ENCODE data around the gene ADGRD2. TPM values are rescaled to one million over a fixed set of nuclear protein-coding genes. Genes with fewer than 3 reads are reported as not detected.
A peak's percentile ranks its signal among the peaks of the same experiment; 100 is the strongest.

The ADGRD2 gene
- polyA plus RNA-seq, 2 donors, result 0.02 TPM; not detected in 1

DNA sequence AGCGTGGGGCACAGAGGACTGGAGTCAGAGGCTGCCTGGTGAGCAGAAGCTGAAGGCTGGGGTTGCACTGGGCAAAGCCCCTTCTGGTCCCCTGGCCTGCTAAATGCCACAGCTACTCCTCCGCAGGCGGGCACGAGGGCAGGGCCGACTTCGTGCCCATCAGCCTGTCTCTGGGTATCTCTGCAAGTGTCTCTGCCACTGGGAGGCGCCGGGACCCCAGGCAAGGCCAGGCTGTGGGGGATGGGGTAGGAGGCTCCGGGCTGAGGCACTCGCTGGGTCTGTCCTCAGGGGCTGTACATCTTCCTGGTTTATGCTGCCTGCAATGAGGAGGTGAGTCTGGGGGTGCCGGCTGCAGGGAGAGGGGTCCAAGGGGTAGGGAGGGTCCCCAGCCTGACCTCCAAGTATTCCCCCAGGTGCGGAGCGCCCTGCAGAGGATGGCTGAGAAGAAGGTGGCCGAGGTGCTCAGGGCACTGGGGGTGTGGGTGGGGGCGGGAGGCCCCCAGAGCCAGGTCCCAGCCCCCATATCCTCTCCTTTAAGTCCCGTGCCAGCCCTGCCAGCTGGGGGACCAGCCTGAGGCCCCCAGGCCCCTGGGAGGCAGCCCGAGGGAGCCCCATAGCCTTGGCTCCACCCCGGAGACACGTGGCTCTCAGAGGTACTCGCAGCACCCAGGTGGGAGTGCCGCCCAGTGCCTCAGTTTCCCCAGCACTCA is 25.1 kb downstream of the ADGRD2 start:
- Histone ChIP-seq H3K27ac (ENCODE audit: low read depth in 2 of 2, low read length in 1 of 2) (no peak overlapping the region), H3K27me3 (ENCODE audit: control insufficient read depth in 1 of 2, insufficient read depth in 2 of 2, low read length in 2 of 2) (peaks cover 0 to 9% of the 10 kb centered on the region in 2 donors), H3K4me3 (ENCODE audit: low read depth in 1 of 2, low read length in 2 of 2) (no peak overlapping the region), H3K4me1 (ENCODE audit: control insufficient read depth in 2 of 2, insufficient read depth in 2 of 2, low read length in 1 of 2) (no peaks in the 10 kb centered on the region), H3K36me3 (ENCODE audit: control insufficient read depth in 2 of 2, insufficient read depth in 2 of 2, low read length in 1 of 2) (no peaks in the 10 kb centered on the region), H3K9me3 (ENCODE audit: control insufficient read depth in 2 of 2, insufficient read depth in 1 of 2, low read depth in 1 of 2, low read length in 1 of 2) (no peaks in the 10 kb centered on the region)
- WGBS, 2 donors, result 73 to 78% methylated on average over 20 to 21 of the region's 21 CpGs

DNA sequence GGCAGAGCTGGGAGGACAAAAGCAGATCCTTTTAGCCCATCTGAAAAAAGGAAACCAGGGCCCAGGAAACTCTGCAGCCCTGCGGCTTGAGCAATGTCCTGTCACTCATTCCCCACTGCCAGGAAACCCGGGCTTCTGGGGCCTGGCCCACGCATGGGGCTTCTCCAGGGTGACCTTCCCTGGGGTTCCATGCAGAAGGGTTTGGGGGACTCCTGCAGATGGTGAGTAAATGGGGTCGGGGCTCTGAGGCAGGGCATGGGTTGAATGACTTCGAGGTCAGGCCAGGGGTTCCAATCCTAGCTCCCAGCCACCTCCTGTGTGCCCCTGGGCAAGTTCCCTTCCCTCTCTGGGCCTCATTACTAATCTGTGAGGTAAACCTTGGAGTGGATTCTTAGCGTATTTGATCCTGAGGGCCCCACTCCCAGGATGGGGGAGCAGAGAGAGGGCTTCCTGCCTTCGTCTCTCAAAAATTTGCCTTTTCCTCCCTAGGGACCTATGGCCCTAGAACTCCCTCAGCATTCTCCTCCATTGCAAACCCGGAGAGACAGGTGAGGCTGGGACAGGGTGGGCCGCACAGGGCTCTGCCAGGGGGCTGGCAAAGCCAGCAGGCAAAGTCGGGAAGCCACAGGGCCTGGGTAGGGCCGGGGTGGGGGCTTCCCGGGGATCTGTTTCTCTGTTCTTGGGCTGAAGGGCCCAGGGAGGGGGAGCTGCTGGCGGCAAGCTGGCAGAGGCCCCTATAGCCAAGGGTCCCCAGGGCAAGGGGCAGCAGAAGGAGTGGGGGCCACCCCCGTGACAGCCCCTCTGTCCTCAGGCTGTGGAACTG is 25.8 kb downstream of the ADGRD2 start:
- H3K36me3 ChIP-seq (ENCODE audit: control insufficient read depth in 2 of 2, insufficient read depth in 2 of 2, low read length in 1 of 2), result no peaks in the 10 kb centered on the region
- H3K27me3 ChIP-seq (ENCODE audit: control insufficient read depth in 1 of 2, insufficient read depth in 2 of 2, low read length in 2 of 2), result peaks cover 0 to 9% of the 10 kb centered on the region in 2 donors
- H3K4me3 ChIP-seq (ENCODE audit: low read depth in 1 of 2, low read length in 2 of 2), result no peak overlapping the region
- no peaks in the 10 kb centered on the region for H3K9me3 ChIP-seq (ENCODE audit: control insufficient read depth in 2 of 2, insufficient read depth in 1 of 2, low read depth in 1 of 2, low read length in 1 of 2)
- H3K27ac ChIP-seq (ENCODE audit: low read depth in 2 of 2, low read length in 1 of 2), result no peak overlapping the region
- no peaks in the 10 kb centered on the region for H3K4me1 ChIP-seq (ENCODE audit: control insufficient read depth in 2 of 2, insufficient read depth in 2 of 2, low read length in 1 of 2)
- WGBS, 2 donors, result 71 to 77% methylated on average over 13 to 14 of the region's 14 CpGs

DNA sequence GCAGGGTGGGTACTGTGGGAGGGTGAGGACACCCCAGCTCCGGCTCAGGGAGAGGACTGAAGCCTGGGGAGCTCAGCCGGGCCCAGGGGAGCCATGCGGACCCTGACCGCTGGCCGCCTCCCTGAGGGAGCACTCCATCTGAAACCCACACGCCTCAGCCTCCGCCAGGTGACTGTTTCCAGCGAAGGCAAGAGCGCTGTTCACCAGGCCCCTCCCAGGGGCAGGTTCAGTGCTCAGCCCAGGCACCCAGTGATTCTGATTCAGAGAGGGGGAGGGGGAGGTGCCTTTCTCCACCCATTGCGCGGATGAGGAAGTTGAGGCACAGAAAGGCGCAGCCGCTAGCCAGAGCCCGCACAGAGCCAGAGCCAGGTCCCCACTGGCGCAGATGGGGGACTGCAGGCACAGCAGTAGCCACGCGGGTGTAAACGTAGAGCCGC is 27.0 kb downstream of the ADGRD2 start:
- peak overlapping the region in 1 of 2 donors; percentile 9 for H3K4me3 ChIP-seq (ENCODE audit: low read depth in 1 of 2, low read length in 2 of 2)
- H3K27ac ChIP-seq (ENCODE audit: low read depth in 2 of 2, low read length in 1 of 2), result no peak overlapping the region
- no peaks in the 10 kb centered on the region for H3K4me1 ChIP-seq (ENCODE audit: control insufficient read depth in 2 of 2, insufficient read depth in 2 of 2, low read length in 1 of 2)
- H3K36me3 ChIP-seq (ENCODE audit: control insufficient read depth in 2 of 2, insufficient read depth in 2 of 2, low read length in 1 of 2), result no peaks in the 10 kb centered on the region
- 25 to 28% methylated on average over 19 of the region's 19 CpGs for WGBS, 2 donors
- H3K9me3 ChIP-seq (ENCODE audit: control insufficient read depth in 2 of 2, insufficient read depth in 1 of 2, low read depth in 1 of 2, low read length in 1 of 2), result no peaks in the 10 kb centered on the region
- H3K27me3 ChIP-seq (ENCODE audit: control insufficient read depth in 1 of 2, insufficient read depth in 2 of 2, low read length in 2 of 2), result peaks cover 0 to 9% of the 10 kb centered on the region in 2 donors

DNA sequence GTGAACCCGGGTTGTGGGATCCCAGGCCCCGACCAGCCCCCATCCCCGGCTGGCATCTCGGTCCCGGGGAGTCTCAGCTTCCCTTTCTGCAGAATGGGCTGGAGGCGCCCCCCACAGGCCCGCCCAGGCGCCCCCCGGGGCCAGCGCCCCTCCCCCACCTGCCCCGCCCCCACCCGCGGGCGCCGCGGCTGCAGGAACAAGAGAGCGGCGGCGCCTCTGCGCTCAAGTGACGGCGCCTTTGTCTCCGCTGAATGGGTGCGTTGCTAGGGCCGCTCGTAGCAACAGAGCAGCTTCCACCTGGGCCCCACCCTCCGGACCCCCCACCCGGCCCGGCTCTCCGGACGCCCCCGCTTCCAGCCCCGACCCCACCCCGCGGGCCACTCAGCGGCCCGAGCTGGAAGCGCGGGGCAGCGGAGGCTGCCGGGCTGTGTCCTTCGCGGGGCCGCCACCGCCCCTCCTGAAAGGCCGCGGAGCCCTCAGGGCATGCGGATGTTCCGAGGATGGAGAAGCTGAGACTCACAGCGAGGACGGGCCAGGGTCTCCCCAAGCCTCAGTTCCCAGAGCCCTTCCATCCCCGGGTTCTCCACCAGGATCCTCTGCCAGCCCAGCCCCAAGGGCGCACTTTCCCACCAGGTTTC is 27.5 kb downstream of the ADGRD2 start:
- H3K27ac ChIP-seq (ENCODE audit: low read depth in 2 of 2, low read length in 1 of 2), result no peak overlapping the region
- peak overlapping the region in 1 of 2 donors; percentile 9 for H3K4me3 ChIP-seq (ENCODE audit: low read depth in 1 of 2, low read length in 2 of 2)
- H3K36me3 ChIP-seq (ENCODE audit: control insufficient read depth in 2 of 2, insufficient read depth in 2 of 2, low read length in 1 of 2), result no peaks in the 10 kb centered on the region
- no peaks in the 10 kb centered on the region for H3K9me3 ChIP-seq (ENCODE audit: control insufficient read depth in 2 of 2, insufficient read depth in 1 of 2, low read depth in 1 of 2, low read length in 1 of 2)
- peaks cover 0 to 9% of the 10 kb centered on the region in 2 donors for H3K27me3 ChIP-seq (ENCODE audit: control insufficient read depth in 1 of 2, insufficient read depth in 2 of 2, low read length in 2 of 2)
- WGBS, 2 donors, result 5 to 6% methylated on average over 29 to 53 of the region's 53 CpGs
- H3K4me1 ChIP-seq (ENCODE audit: control insufficient read depth in 2 of 2, insufficient read depth in 2 of 2, low read length in 1 of 2), result no peaks in the 10 kb centered on the region

DNA sequence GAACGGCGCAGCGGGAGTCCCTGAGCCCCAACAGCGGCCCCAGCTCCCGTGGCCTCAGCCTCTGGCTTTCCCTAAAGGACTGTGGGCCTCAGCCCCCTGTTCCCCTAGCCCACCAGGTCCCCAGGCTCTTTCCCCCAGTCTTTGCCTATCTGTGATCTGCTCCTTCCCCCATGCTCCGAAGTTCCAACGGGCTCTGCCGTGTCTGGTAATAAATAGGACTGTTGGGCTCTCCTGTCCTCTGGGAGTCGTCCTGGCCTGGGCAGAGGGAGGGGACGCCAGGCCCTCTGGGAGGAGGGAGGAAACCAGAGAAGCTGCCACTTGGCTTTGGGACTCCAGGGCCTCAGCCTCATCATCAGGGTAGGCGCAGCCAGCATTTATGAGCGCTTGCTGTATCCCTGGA is 28.1 kb downstream of the ADGRD2 start:
- Histone ChIP-seq H3K27ac (ENCODE audit: low read depth in 2 of 2, low read length in 1 of 2) (no peak overlapping the region), H3K4me3 (ENCODE audit: low read depth in 1 of 2, low read length in 2 of 2) (no peak overlapping the region), H3K9me3 (ENCODE audit: control insufficient read depth in 2 of 2, insufficient read depth in 1 of 2, low read depth in 1 of 2, low read length in 1 of 2) (no peaks in the 10 kb centered on the region), H3K4me1 (ENCODE audit: control insufficient read depth in 2 of 2, insufficient read depth in 2 of 2, low read length in 1 of 2) (no peaks in the 10 kb centered on the region), H3K36me3 (ENCODE audit: control insufficient read depth in 2 of 2, insufficient read depth in 2 of 2, low read length in 1 of 2) (no peaks in the 10 kb centered on the region), H3K27me3 (ENCODE audit: control insufficient read depth in 1 of 2, insufficient read depth in 2 of 2, low read length in 2 of 2) (peaks cover 0 to 9% of the 10 kb centered on the region in 2 donors)
- WGBS, 2 donors, result 53 to 58% methylated on average over 12 of the region's 12 CpGs

DNA sequence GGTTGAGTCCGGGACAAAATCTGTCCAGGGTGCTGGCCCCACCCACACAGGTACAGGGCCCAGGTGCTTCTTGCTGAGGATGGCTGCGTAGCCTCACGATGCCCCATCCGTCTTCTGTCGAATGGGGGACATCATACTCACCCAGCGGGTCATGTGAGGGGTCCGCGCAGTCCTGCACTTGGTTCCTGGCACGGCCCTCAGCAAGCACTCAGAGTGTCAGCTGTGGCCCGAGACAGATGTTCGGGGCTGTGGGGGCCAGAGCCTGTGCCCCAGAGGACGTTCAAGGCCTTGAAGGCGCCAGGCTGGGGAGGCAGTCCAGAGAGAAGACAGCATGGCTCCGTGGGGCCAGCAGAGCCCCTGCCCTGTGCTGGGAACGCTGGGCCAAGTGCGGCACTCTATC is 29.1 kb downstream of the ADGRD2 start:
- Histone ChIP-seq H3K27me3 (ENCODE audit: control insufficient read depth in 1 of 2, insufficient read depth in 2 of 2, low read length in 2 of 2) (peaks cover 0 to 9% of the 10 kb centered on the region in 2 donors), H3K4me3 (ENCODE audit: low read depth in 1 of 2, low read length in 2 of 2) (no peak overlapping the region), H3K9me3 (ENCODE audit: control insufficient read depth in 2 of 2, insufficient read depth in 1 of 2, low read depth in 1 of 2, low read length in 1 of 2) (no peaks in the 10 kb centered on the region), H3K36me3 (ENCODE audit: control insufficient read depth in 2 of 2, insufficient read depth in 2 of 2, low read length in 1 of 2) (no peaks in the 10 kb centered on the region), H3K4me1 (ENCODE audit: control insufficient read depth in 2 of 2, insufficient read depth in 2 of 2, low read length in 1 of 2) (no peaks in the 10 kb centered on the region), H3K27ac (ENCODE audit: low read depth in 2 of 2, low read length in 1 of 2) (no peak overlapping the region)
- WGBS, 2 donors, result 80 to 83% methylated on average over 16 of the region's 16 CpGs

DNA sequence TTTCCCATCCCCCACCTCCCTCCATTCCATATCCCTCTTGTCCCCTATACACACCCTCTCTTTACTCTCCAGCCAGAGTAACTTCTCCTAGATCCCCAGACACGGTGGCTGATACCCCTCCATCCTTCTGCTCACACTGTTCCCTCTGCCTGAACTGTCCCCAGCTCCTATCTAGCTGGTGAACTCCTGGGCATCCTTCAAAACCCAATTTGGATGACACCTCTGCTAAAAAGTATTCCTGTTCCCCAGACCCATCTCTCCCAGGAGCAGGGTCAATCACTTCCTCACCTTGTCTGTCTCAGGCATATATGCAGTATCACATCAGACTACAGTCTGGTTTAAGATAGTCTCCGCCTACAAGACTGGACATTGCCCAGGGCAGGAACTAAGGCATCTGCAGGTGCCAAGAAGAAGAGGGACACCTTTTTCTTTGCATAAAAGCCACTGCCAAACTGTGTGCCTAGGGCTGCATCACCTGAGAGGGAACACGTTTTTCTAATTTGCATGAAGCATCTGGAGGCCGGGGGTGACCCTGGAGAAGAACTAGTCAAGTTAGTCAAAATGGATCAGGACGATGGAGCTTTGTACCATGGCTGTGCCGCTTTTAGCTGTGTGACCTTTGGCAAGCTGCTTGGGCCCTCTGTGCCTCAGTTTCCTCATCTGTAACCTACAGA is 29.8 kb downstream of the ADGRD2 start:
- WGBS, 2 donors, result 60 to 61% methylated on average over 6 of the region's 6 CpGs
- no peaks in the 10 kb centered on the region for H3K4me1 ChIP-seq (ENCODE audit: control insufficient read depth in 2 of 2, insufficient read depth in 2 of 2, low read length in 1 of 2)
- no peaks in the 10 kb centered on the region for H3K9me3 ChIP-seq (ENCODE audit: control insufficient read depth in 2 of 2, insufficient read depth in 1 of 2, low read depth in 1 of 2, low read length in 1 of 2)
- no peak overlapping the region for H3K27ac ChIP-seq (ENCODE audit: low read depth in 2 of 2, low read length in 1 of 2)
- H3K36me3 ChIP-seq (ENCODE audit: control insufficient read depth in 2 of 2, insufficient read depth in 2 of 2, low read length in 1 of 2), result no peaks in the 10 kb centered on the region
- H3K27me3 ChIP-seq (ENCODE audit: control insufficient read depth in 1 of 2, insufficient read depth in 2 of 2, low read length in 2 of 2), result peaks cover 0 to 9% of the 10 kb centered on the region in 2 donors
- H3K4me3 ChIP-seq (ENCODE audit: low read depth in 1 of 2, low read length in 2 of 2), result no peak overlapping the region

DNA sequence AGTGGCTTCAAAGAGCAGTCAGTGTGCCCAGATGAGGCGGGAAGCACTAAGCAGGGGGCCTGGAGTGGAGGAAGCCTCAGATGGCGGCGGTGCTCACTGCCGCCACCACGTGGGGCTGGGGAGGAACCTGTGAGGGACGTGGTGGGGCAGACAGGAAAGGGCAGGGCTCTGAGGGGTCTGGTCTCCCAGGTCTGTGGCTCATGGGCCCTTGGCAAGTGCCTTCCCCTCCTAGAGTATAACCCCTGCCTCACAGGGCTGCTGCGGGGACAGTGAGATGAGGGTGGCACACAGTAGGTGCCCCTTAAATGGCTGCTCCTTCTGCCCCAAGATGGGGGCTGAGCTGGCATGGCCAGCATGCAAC is 30.4 kb downstream of the ADGRD2 start:
- Histone ChIP-seq H3K9me3 (ENCODE audit: control insufficient read depth in 2 of 2, insufficient read depth in 1 of 2, low read depth in 1 of 2, low read length in 1 of 2) (no peaks in the 10 kb centered on the region), H3K4me3 (ENCODE audit: low read depth in 1 of 2, low read length in 2 of 2) (no peak overlapping the region), H3K27me3 (ENCODE audit: control insufficient read depth in 1 of 2, insufficient read depth in 2 of 2, low read length in 2 of 2) (peaks cover 0 to 9% of the 10 kb centered on the region in 2 donors), H3K27ac (ENCODE audit: low read depth in 2 of 2, low read length in 1 of 2) (no peak overlapping the region), H3K36me3 (ENCODE audit: control insufficient read depth in 2 of 2, insufficient read depth in 2 of 2, low read length in 1 of 2) (no peaks in the 10 kb centered on the region), H3K4me1 (ENCODE audit: control insufficient read depth in 2 of 2, insufficient read depth in 2 of 2, low read length in 1 of 2) (no peaks in the 10 kb centered on the region)
- WGBS, 2 donors, result 23 to 24% methylated on average over 7 of the region's 7 CpGs

DNA sequence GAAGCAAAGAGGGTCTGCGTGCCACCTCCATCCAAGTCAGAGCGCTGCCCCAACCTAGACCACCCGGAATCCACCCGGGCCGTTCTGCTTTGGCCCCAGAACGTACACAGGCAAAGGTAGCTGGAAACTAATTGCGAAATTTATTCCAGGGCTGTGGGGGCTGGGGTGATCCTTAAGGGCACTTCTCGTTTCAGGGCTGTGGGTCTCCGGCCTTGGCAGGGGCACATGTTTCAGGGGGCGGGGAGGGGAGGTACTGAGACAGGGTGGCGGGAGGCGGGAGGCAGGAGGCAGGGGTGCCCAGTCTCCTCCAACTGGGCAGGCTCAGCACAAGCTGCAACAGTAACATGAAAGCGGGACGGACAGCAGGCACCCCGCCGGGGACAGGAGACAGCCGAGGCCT is 30.9 kb downstream of the ADGRD2 start:
- Histone ChIP-seq H3K36me3 (ENCODE audit: control insufficient read depth in 2 of 2, insufficient read depth in 2 of 2, low read length in 1 of 2) (no peaks in the 10 kb centered on the region), H3K27me3 (ENCODE audit: control insufficient read depth in 1 of 2, insufficient read depth in 2 of 2, low read length in 2 of 2) (peaks cover 0 to 9% of the 10 kb centered on the region in 2 donors), H3K9me3 (ENCODE audit: control insufficient read depth in 2 of 2, insufficient read depth in 1 of 2, low read depth in 1 of 2, low read length in 1 of 2) (no peaks in the 10 kb centered on the region), H3K4me1 (ENCODE audit: control insufficient read depth in 2 of 2, insufficient read depth in 2 of 2, low read length in 1 of 2) (no peaks in the 10 kb centered on the region), H3K27ac (ENCODE audit: low read depth in 2 of 2, low read length in 1 of 2) (no peak overlapping the region), H3K4me3 (ENCODE audit: low read depth in 1 of 2, low read length in 2 of 2) (no peak overlapping the region)
- WGBS, 2 donors, result 58 to 64% methylated on average over 15 to 17 of the region's 17 CpGs
